HuH-7.5 (cell line): ENCODE measurements around the gene PSMG4.

Experiments used
- DNase-seq: peaks from one replicate; pipeline ENCODE4 v3.0.0; 2011; ENCODE audit warnings: low spot score

The PSMG4 gene

GRCh38 chr6:3310703-3311102 is 52.0 kb downstream of the PSMG4 start:
- no peak for DNase-seq

- no peak for DNase-seq
These were observed 53.1 kb downstream of the PSMG4 start for GRCh38 chr6:3311826-3312225.

GRCh38 chr6:3312604-3313231 is 54.0 kb downstream of the PSMG4 start:
- DNase-seq = no peak

DNA sequence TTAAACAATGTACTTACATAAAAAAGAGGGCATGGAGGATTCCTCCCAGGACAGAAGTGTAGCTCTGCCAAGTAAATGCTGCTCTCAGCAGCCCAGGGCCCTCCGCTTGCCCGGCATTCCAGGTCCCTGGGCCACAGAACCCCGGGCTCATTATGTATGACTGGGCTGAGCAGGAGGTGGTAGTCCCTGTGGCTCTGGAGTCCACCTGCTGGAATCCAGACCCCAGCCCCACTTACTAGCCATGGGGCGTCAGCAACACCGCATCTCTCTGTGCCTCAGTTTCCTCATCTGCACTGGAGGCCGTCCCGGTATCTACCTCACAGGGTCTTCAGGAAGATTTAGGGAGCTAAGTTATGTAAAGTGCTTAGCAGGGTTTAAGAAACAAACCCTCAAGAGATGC is 55.4 kb downstream of the PSMG4 start:
- no peak for DNase-seq

GRCh38 chr6:3314621-3315467 is 56.1 kb downstream of the PSMG4 start:
- DNase-seq = no peak

GRCh38 chr6:3315841-3316240 is 57.1 kb downstream of the PSMG4 start:
- no peak for DNase-seq

DNA sequence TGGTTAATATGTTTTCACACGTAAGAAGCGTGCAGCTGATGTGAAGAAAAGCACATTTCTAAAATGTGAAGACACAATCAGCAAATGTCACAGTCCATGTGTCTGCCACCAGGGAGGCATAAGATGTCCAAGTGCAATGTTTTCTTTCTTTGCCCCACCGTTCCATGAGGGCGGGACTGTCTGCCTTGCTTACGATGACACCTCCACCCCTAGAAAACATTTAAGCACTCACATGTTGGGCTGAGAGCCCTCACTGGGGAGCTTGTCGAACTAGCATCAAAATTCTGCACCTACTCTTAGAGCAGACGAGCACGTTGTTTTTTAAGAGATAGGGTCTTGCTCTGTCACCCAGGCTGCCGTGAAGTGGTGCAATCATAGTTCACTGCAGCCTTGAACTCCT is 57.6 kb downstream of the PSMG4 start:
- no peak for DNase-seq

DNA sequence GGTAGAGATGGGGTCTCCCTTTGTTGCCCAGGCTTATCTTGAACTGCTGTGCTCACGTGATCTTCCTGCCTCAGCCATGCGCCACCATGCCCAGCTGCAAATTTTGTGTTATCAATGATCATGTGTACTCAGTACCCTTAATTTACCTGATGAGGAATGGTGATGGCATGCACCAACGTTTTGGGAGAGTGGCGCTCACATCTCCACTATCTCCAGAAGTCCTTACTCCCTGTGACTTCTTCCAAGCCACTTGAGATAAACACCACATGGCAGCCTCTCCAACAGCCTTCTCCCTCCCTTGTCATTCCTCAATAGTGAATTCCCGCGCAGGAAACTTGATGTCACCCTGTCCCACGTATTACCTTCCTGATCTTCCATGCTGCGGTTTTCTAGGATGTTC is 58.1 kb downstream of the PSMG4 start:
- no peak for DNase-seq
